Measurements from ENCODE around the gene ANGPT4. TPM values are rescaled to one million over a fixed set of nuclear protein-coding genes. Genes with fewer than 3 reads are reported as not detected.

ANGPT4 gene
- polyA plus RNA-seq, 1 of the 3 experiments (the other 2 are of a cell fraction), result not detected

- Histone ChIP-seq H3F3A (replicated peaks; ENCODE audit: insufficient read depth) (no peaks in the 10 kb centered on the region), H2AFZ (ENCODE audit: low read depth) (no peak overlapping the region), H3K27me3 (ENCODE audit: insufficient read depth) (no peaks in the 10 kb centered on the region), H3K9ac (no peak overlapping the region), H3K4me3 (ENCODE audit: low read depth in 2 of 2, low read length in 1 of 2) (no peak overlapping the region), H3K36me3 (replicated peaks in 1 of 2; ENCODE audit: control insufficient read depth in 1 of 2, insufficient read depth in 2 of 2, low read length in 1 of 2) (peaks cover 0 to 4% of the 10 kb centered on the region in 2 experiments), H4K20me1 (ENCODE audit: insufficient read depth) (no peaks in the 10 kb centered on the region), H3K9me3 (no peaks in the 10 kb centered on the region), H3K4me2 (no peak overlapping the region), H3K79me2 (ENCODE audit: insufficient read depth) (peaks cover 12% of the 10 kb centered on the region; the same call in 1 of the 2 replicates), H3K9me2 (no peaks in the 10 kb centered on the region), H3K27ac (ENCODE audit: low read depth in 2 of 2, low read length in 1 of 2) (no peak overlapping the region; a peak in 1 of 4 replicates), H3K4me1 (ENCODE audit: control insufficient read depth in 1 of 2, insufficient read depth in 2 of 2, low read depth in 1 of 2, low read length in 1 of 2) (peaks cover 0 to 48% of the 10 kb centered on the region in 2 experiments; a peak in 1 of 4 replicates)
- ChIA-PET POLR2A (no interaction called here), CTCF (interaction anchor here (0.6 to 2.1 kb wide), 5 partner anchors 8 to 367 kb away, joined by 3 to 9 read pairs (median 4); no protein-coding TSS in a partner anchor)
- WGBS (ENCODE audit: low lambda C conversion rate), result 93% methylated on average over 7 of the region's 7 CpGs
- DNase-seq, result no peak
- no peak for TF ChIP-seq EP300 (IDR thresholded peaks at IDR 0.05; ENCODE audit: borderline replicate concordance in 1 of 2, low read depth in 1 of 2, low read length in 1 of 2)
- no peak for TF ChIP-seq RCOR1 (IDR thresholded peaks at IDR 0.05; ENCODE audit: low read length)
- TF ChIP-seq FOSL2 (IDR thresholded peaks at IDR 0.05; ENCODE audit: borderline replicate concordance, low read depth), result no peak
- no peak for TF ChIP-seq USF1 (IDR thresholded peaks at IDR 0.05; ENCODE audit: borderline replicate concordance, low read depth)
- TF ChIP-seq CHD2 (IDR thresholded peaks at IDR 0.05; ENCODE audit: low read length, partially characterized antibody), result no peak
- TF ChIP-seq FOXJ3 (CRISPR knock-in tag; IDR thresholded peaks at IDR 0.05), result no peak
- no peak for TF ChIP-seq ELF1 (IDR thresholded peaks at IDR 0.05)
- TF ChIP-seq JUND (IDR thresholded peaks at IDR 0.05), result no peak
- no peak for TF ChIP-seq YY1 (IDR thresholded peaks at IDR 0.05; ENCODE audit: low read depth)
- no peak for TF ChIP-seq TEAD4 (IDR thresholded peaks at IDR 0.05; ENCODE audit: borderline replicate concordance, insufficient read depth)
- TF ChIP-seq REST (IDR thresholded peaks at IDR 0.05; ENCODE audit: low read depth, low read length), result no peak
- TF ChIP-seq NRF1 (IDR thresholded peaks at IDR 0.05; ENCODE audit: low read depth, low read length), result no peak
- no peak for TF ChIP-seq FOXM1 (IDR thresholded peaks at IDR 0.05; ENCODE audit: low read depth)
- TF ChIP-seq SMC3 (IDR thresholded peaks at IDR 0.05; ENCODE audit: low read depth, low read length), result no peak
- no peak for TF ChIP-seq MAX (IDR thresholded peaks at IDR 0.05; ENCODE audit: low read depth)
Measured at GRCh38 chr20:846894-847278, 69.2 kb downstream of the ANGPT4 start.
